Gastrocnemius medialis (tissue), 4 donors: Measurements from ENCODE around the gene ZNF91. TPM values are rescaled to one million over a fixed set of nuclear protein-coding genes. Genes with fewer than 3 reads are reported as not detected.
A peak's percentile ranks its signal among the peaks of the same experiment; 100 is the strongest.
"Not testable (repeated sequence)": the region's sequence is repeated elsewhere in the genome, so short reads cannot be mapped to it uniquely, and the experiment has no call there.

ENCODE experiments used
- ATAC-seq, 2 donors: fragments of 150-250 bp; one replicate each; pipeline ENCODE4 v1.9.1; 2016
- DNase-seq, 2 donors: peaks; one replicate each; pipeline ENCODE4 v3.0.0-alpha.2; 2019
- H3K27ac ChIP-seq, 4 donors: fragments of 200-600 bp; sonication (generic); 1 replicate in 1 of 4; 2 replicates in 3 of 4; pipeline ENCODE4 v1.5.1; 2016 to 2018; ENCODE audit warnings: mild to moderate bottlenecking in 2 of 4, moderate library complexity in 1 of 4
- H3K27me3 ChIP-seq, 3 donors: fragments of 200-600 bp; sonication (generic) in 2 of 3; 1 replicate in 1 of 3; 2 replicates in 2 of 3; pipeline versions ENCODE4 v1.5.1 to v1.6.0; 2016 to 2019; ENCODE audit warnings: mild to moderate bottlenecking in 1 of 3, moderate library complexity in 1 of 3
- H3K36me3 ChIP-seq, 2 donors: fragments of 200-600 bp; sonication (generic) in 1 of 2; one replicate each; pipeline ENCODE4 v1.5.1; 2017 to 2018
- H3K4me1 ChIP-seq, 2 donors: fragments of 200-600 bp; sonication (generic) in 1 of 2; one replicate each; pipeline ENCODE4 v1.5.1; 2016 to 2017; ENCODE audit warnings: mild to moderate bottlenecking in 2 of 2
- H3K4me3 ChIP-seq, 4 donors: fragments of 200-600 bp; sonication (generic) in 3 of 4; 1 replicate in 1 of 4; 2 replicates in 3 of 4; pipeline ENCODE4 v1.5.1; 2016 to 2019; ENCODE audit warnings: mild to moderate bottlenecking in 2 of 4
- H3K9me3 ChIP-seq, 3 donors: fragments of 200-600 bp; sonication (generic) in 2 of 3; 1 replicate in 1 of 3; 2 replicates in 2 of 3; pipeline ENCODE4 v1.5.1; 2016 to 2019
- CTCF ChIP-seq, 5 experiments: fragments of 450-650 bp in 3 of 5; fragments of 200-600 bp in 2 of 5; sonication (generic) in 2 of 5; IDR thresholded peaks in 4 of 5; conservative IDR thresholded peaks in 1 of 5; 1 replicate in 4 of 5; 2 replicates in 1 of 5; pipeline ENCODE4 v1.5.1; 2016 to 2019; ENCODE audit warnings: antibody characterized with exemption in 5 of 5, mild to moderate bottlenecking in 3 of 5, moderate library complexity in 3 of 5
- POLR2A ChIP-seq, 2 donors: fragments of 450-650 bp; IDR thresholded peaks; one replicate each; pipeline ENCODE4 v1.6.1; 2017; ENCODE audit warnings: antibody characterized with exemption in 2 of 2, mild to moderate bottlenecking in 2 of 2, moderate library complexity in 2 of 2
- in situ Hi-C, 4 donors: fragments of 200-750 bp; cut with MboI; loops; one replicate each; pipeline versions ENCODE4 v1.15.0 to v1.8.0; 2017; ENCODE audit warnings: low sequenced_read_pairs in 4 of 4
- intact Hi-C: fragments of 100-400 bp; cut with DNase I; formaldehyde crosslinking; loops from one replicate; pipeline ENCODE4 v1.15.1; 2023; ENCODE audit warnings: low total_unique reads
- total RNA-seq, 4 donors: library from RNA; depleted of rRNA; stranded (reverse); fragments of >200 nt; gene quantifications; one replicate each; pipeline versions ENCODE4 v1.1.0 to v1.2.3, GENCODE V29; 2016

ZNF91 gene
- total RNA-seq, 4 donors from 2014 or later: 44.3 to 71.1 (median 59.0) TPM

- ATAC-seq: no peak
Measured at GRCh38 chr19:23343434-23344010, 51.7 kb downstream of the ZNF91 start.

GRCh38 chr19:23328211-23328610 is 67.1 kb downstream of the ZNF91 start:
- intact Hi-C loops: no loop called here
- H3K4me3 ChIP-seq: no peak overlapping the region
- in situ Hi-C loops: no loop called here
- no peaks in the 10 kb centered on the region for H3K9me3 ChIP-seq
- ATAC-seq: no peak
- no peaks in the 10 kb centered on the region for H3K36me3 ChIP-seq
- no peaks in the 10 kb centered on the region for H3K4me1 ChIP-seq
- no peak overlapping the region for H3K27ac ChIP-seq
- TF ChIP-seq POLR2A (IDR thresholded peaks at IDR 0.05): no peak
- no peak for TF ChIP-seq CTCF (IDR thresholded peaks at IDR 0.05 in 4 of 5, conservative IDR thresholded peaks at IDR 0.05 in 1 of 5)
- no peaks in the 10 kb centered on the region for H3K27me3 ChIP-seq
- no peak for DNase-seq

More at GRCh38 chr19:23343434-23344010, 51.7 kb downstream of the ZNF91 start:
- no peak for DNase-seq
- H3K4me3 ChIP-seq: no peak overlapping the region
- TF ChIP-seq CTCF (IDR thresholded peaks at IDR 0.05 in 4 of 5, conservative IDR thresholded peaks at IDR 0.05 in 1 of 5) (no peak), POLR2A (IDR thresholded peaks at IDR 0.05) (no peak)
- no peaks in the 10 kb centered on the region for H3K27me3 ChIP-seq
- no peaks in the 10 kb centered on the region for H3K4me1 ChIP-seq
- H3K27ac ChIP-seq: no peak overlapping the region
- H3K36me3 ChIP-seq: peaks cover 0 to 23% of the 10 kb centered on the region in 2 donors
- H3K9me3 ChIP-seq: peaks cover 0 to 25% (median 7%) of the 10 kb centered on the region in 3 donors
- in situ Hi-C loops (no loop called here), intact Hi-C loops (no loop called here)

GRCh38 chr19:23321953-23322549 is 73.2 kb downstream of the ZNF91 start:
- Histone ChIP-seq H3K4me1 (no peaks in the 10 kb centered on the region), H3K27ac (no peak overlapping the region), H3K27me3 (no peaks in the 10 kb centered on the region), H3K9me3 (no peaks in the 10 kb centered on the region), H3K36me3 (no peaks in the 10 kb centered on the region), H3K4me3 (no peak overlapping the region)
- no peak for DNase-seq
- intact Hi-C loops: no loop called here
- TF ChIP-seq POLR2A (IDR thresholded peaks at IDR 0.05): no peak
- TF ChIP-seq CTCF (IDR thresholded peaks at IDR 0.05 in 4 of 5, conservative IDR thresholded peaks at IDR 0.05 in 1 of 5): no peak
- no peak for ATAC-seq
- in situ Hi-C loops: no loop called here

GRCh38 chr19:23321403-23321802 is 73.9 kb downstream of the ZNF91 start:
- H3K36me3 ChIP-seq, intact Hi-C loops, in situ Hi-C loops, H3K9me3 ChIP-seq, H3K4me3 ChIP-seq, H3K4me1 ChIP-seq, H3K27me3 ChIP-seq, H3K27ac ChIP-seq: not testable (repeated sequence)
- peak in 1 of 2 donors; percentile 19 for ATAC-seq
- DNase-seq: peak in 1 of 2 donors; percentile 17

GRCh38 chr19:23319571-23319970 is 75.7 kb downstream of the ZNF91 start:
- H3K4me1 ChIP-seq, intact Hi-C loops, in situ Hi-C loops, DNase-seq, H3K36me3 ChIP-seq, H3K9me3 ChIP-seq, H3K4me3 ChIP-seq, H3K27me3 ChIP-seq, H3K27ac ChIP-seq: not testable (repeated sequence)
- ATAC-seq: peak in 1 of 2 donors; percentile 28

GRCh38 chr19:23318941-23319340 is 76.3 kb downstream of the ZNF91 start:
- H3K27ac ChIP-seq, H3K27me3 ChIP-seq, ATAC-seq, in situ Hi-C loops, intact Hi-C loops, H3K36me3 ChIP-seq, H3K4me1 ChIP-seq, H3K9me3 ChIP-seq, H3K4me3 ChIP-seq, DNase-seq: not testable (repeated sequence)
